ENCODE measurements around the gene ALDH1A1. TPM values are rescaled to one million over a fixed set of nuclear protein-coding genes. Genes with fewer than 3 reads are reported as not detected.

ALDH1A1 gene
- total and polyA plus RNA-seq, 2 donors (not counting 3 experiments of a cell fraction or from before 2014, with no cell fraction given): 91.1 to 287 TPM

- Histone ChIP-seq H3K27ac (ENCODE audit: insufficient read depth, low read depth, low read length) (no peak overlapping the region), H3K9ac (replicated peaks; ENCODE audit: extremely low read depth, insufficient read depth, low read length) (no peak overlapping the region), H4K20me1 (replicated peaks; ENCODE audit: control insufficient read depth, extremely low read depth, insufficient read depth, low read length) (no peaks in the 10 kb centered on the region), H3K79me2 (ENCODE audit: control insufficient read depth, insufficient read depth, low read length) (no peaks in the 10 kb centered on the region), H3K4me3 (replicated peaks in 1 of 3; ENCODE audit: insufficient read depth in 1 of 3, low read depth in 1 of 3, low read length in 3 of 3) (no peak overlapping the region), H3K27me3 (ENCODE audit: control insufficient read depth in 2 of 2, insufficient read depth in 2 of 2, low read length in 2 of 2) (no peaks in the 10 kb centered on the region), H3K4me2 (ENCODE audit: insufficient read depth, low read length) (no peak overlapping the region), H2AFZ (ENCODE audit: low read depth, low read length) (no peak overlapping the region), H3K4me1 (ENCODE audit: control insufficient read depth, extremely low read depth, insufficient read depth, low read length) (no peaks in the 10 kb centered on the region), H3K36me3 (ENCODE audit: control insufficient read depth in 2 of 2, extremely low read depth in 1 of 2, insufficient read depth in 2 of 2, low read length in 2 of 2) (no peaks in the 10 kb centered on the region), H3K9me1 (replicated peaks; ENCODE audit: control insufficient read depth, extremely low read depth, insufficient read depth, low read length) (no peaks in the 10 kb centered on the region), H3K9me3 (replicated peaks; ENCODE audit: control insufficient read depth, insufficient read depth, low read length) (no peaks in the 10 kb centered on the region)
- FAIRE-seq (no peak), DNase-seq (ENCODE audit: low read depth, low spot score) (no peak)
- CTCF ChIA-PET: no interaction called here
- dilution Hi-C loops (cut with MboI; ENCODE audit: extremely low pct_ligation_motif_present, low sequenced_read_pairs) (no loop called here), intact Hi-C loops (cut with micrococcal nuclease) (no loop called here)
- no TSS peak for BruUV-seq (replicated peaks)
- TF ChIP-seq JUN (IDR thresholded peaks at IDR 0.05; ENCODE audit: borderline replicate concordance, insufficient read depth, insufficient read length, low read depth): peak; percentile 30
- TF ChIP-seq MYC (IDR thresholded peaks at IDR 0.05; ENCODE audit: low read depth, low read length): no peak
- POLR2A ChIA-PET: no interaction called here
Observed at GRCh38 chr9:72982146-72982799, 29.4 kb upstream of the ALDH1A1 start.

DNA sequence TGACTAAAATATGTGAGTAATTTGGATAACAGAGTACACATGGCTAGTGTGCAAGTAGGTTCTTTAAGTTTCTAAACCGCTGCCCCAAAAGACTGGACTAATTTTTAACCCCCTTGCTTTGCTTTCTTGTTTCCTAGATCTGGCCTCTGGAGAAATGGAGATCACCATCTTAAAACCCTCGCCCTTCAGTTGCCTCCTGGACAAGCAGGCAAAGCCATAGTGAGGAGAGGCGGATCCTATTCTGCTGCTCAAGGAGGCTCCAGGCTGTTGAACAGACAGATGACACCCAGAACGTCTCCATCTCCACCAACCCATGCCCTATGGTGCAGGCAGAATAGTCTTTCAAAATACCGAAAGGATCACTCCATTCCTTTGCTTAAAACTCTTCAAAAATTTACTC is 28.6 kb upstream of the ALDH1A1 start:
- BruUV-seq (replicated peaks): no TSS peak
- no peaks in the 10 kb centered on the region for H3K36me3 ChIP-seq (ENCODE audit: control insufficient read depth in 2 of 2, extremely low read depth in 1 of 2, insufficient read depth in 2 of 2, low read length in 2 of 2)
- H3K9me1 ChIP-seq (replicated peaks; ENCODE audit: control insufficient read depth, extremely low read depth, insufficient read depth, low read length): no peaks in the 10 kb centered on the region
- dilution Hi-C loops (cut with MboI; ENCODE audit: extremely low pct_ligation_motif_present, low sequenced_read_pairs) (no loop called here), intact Hi-C loops (cut with micrococcal nuclease) (no loop called here)
- no peaks in the 10 kb centered on the region for H3K9me3 ChIP-seq (replicated peaks; ENCODE audit: control insufficient read depth, insufficient read depth, low read length)
- no peaks in the 10 kb centered on the region for H4K20me1 ChIP-seq (replicated peaks; ENCODE audit: control insufficient read depth, extremely low read depth, insufficient read depth, low read length)
- no peaks in the 10 kb centered on the region for H3K27me3 ChIP-seq (ENCODE audit: control insufficient read depth in 2 of 2, insufficient read depth in 2 of 2, low read length in 2 of 2)
- no peaks in the 10 kb centered on the region for H3K4me1 ChIP-seq (ENCODE audit: control insufficient read depth, extremely low read depth, insufficient read depth, low read length)
- no peak for FAIRE-seq
- TF ChIP-seq MAX (IDR thresholded peaks at IDR 0.05; ENCODE audit: insufficient read depth, insufficient read length) (no peak), POLR2A (IDR thresholded peaks at IDR 0.05; ENCODE audit: low read depth, low read length) (no peak), EZH2 (IDR thresholded peaks at IDR 0.05; ENCODE audit: borderline replicate concordance, low read depth, low read length, severe bottlenecking) (no peak)
- TF ChIP-seq, protein P1, sequence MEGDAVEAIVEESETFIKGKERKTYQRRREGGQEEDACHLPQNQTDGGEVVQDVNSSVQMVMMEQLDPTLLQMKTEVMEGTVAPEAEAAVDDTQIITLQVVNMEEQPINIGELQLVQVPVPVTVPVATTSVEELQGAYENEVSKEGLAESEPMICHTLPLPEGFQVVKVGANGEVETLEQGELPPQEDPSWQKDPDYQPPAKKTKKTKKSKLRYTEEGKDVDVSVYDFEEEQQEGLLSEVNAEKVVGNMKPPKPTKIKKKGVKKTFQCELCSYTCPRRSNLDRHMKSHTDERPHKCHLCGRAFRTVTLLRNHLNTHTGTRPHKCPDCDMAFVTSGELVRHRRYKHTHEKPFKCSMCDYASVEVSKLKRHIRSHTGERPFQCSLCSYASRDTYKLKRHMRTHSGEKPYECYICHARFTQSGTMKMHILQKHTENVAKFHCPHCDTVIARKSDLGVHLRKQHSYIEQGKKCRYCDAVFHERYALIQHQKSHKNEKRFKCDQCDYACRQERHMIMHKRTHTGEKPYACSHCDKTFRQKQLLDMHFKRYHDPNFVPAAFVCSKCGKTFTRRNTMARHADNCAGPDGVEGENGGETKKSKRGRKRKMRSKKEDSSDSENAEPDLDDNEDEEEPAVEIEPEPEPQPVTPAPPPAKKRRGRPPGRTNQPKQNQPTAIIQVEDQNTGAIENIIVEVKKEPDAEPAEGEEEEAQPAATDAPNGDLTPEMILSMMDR (IDR thresholded peaks at IDR 0.05; ENCODE audit: extremely low read depth in 1 of 2, insufficient read depth in 1 of 2, low read depth in 1 of 2, low read length in 2 of 2): no peak
- H3K4me3 ChIP-seq (replicated peaks in 1 of 3; ENCODE audit: insufficient read depth in 1 of 3, low read depth in 1 of 3, low read length in 3 of 3): no peak overlapping the region
- H3K4me2 ChIP-seq (ENCODE audit: insufficient read depth, low read length): no peak overlapping the region
- H3K9ac ChIP-seq (replicated peaks; ENCODE audit: extremely low read depth, insufficient read depth, low read length): no peak overlapping the region
- ChIA-PET CTCF (no interaction called here), POLR2A (no interaction called here)
- H3K27ac ChIP-seq (ENCODE audit: insufficient read depth, low read depth, low read length): no peak overlapping the region
- no peaks in the 10 kb centered on the region for H3K79me2 ChIP-seq (ENCODE audit: control insufficient read depth, insufficient read depth, low read length)
- no peak overlapping the region for H2AFZ ChIP-seq (ENCODE audit: low read depth, low read length)
- no peak for DNase-seq (ENCODE audit: low read depth, low spot score)
